ENCODE data around the gene ZSCAN26.

ZSCAN26 gene

DNA sequence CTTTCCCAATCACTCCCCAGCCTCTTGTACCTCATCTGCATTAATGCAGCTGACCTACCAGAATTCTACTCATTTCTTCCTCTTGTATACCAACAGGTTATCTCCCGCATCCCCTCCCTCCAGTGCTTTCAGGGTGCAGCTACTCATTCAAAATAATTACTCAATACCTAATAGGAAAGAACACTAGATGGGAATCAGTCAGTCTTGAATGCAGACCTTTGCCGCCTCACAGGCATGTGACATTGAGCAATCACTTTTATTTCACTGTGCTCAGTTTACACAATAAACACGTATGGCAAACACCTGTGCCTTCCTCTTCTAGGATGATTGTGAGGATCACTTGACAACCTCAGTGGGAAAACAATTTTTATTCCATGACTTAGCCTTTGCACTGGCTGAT lies 55.7 kb downstream of the ZSCAN26 start:
- no peak for DNase-seq (ENCODE audit: low spot score)

DNA sequence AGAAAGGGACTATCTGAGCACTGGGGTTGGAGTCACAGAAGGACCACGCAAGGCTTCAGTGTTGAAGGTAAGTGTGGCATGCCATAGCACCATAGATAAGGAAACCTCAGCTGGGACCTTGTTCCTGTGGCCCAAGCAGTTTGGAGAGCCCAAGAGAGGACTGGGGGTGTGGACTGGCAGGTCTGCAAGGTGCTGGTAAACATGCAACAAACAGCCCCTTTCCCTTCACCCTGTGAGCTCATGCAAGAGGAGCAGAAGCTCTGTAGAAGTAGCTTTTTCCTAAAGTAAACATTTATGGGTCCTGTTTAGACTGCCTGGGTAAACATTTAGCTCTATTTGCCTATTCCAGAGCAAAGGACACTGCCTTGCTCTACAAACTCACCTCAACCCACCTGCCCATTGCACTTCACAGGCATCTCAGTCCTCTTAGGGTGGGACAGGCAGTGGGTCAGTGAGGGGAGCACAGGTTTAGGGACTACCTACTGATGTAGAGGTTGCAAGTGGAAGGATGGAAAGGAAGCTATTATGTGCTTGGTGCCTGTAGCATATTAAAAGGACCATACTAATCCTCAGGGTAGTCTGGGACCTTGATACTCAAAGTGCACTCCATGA lies 57.0 kb downstream of the ZSCAN26 start:
- DNase-seq (ENCODE audit: low spot score), result no peak

DNA sequence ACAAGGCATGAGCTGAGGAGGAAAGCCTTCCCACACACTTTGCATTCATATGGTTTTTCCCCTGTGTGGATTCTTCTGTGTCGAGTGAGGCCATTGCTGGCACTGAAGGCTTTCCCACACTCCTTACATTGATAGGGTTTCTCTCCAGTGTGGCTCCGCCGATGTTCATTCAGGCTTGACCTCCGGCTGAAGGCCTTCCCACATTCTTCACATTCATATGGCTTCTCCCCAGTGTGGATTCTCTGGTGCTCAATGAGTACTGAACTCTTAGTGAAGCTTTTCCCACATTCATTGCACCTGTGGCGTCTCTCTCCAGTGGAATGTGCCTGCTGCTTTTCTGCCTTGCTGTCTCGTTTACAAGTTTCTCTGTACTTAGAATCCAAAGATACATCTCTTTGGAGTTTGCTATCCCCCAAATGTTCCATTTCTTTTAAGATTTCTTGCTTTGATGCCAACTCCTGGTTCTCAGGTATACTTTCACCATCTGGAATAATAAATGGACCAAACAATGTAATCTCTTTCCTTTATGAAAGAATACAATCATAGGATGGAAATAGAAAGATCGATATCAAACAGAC lies 59.5 kb downstream of the ZSCAN26 start:
- DNase-seq (ENCODE audit: low spot score), result no peak
